Heart left ventricle (tissue), 16 donors: ENCODE results near the gene WWC1. TPM values are rescaled to one million over a fixed set of nuclear protein-coding genes. Genes with fewer than 3 reads are reported as not detected.
A peak's percentile ranks its signal among the peaks of the same experiment; 100 is the strongest.

ENCODE experiments used
- ATAC-seq, 4 donors: fragments of 200-7000 bp; cut with Tn5 transposase; one replicate each; pipeline ENCODE4 v1.9.1; 2020 to 2022; ENCODE audit warnings: moderate library complexity in 4 of 4, mild to moderate bottlenecking in 3 of 4, moderate number of reproducible peaks in 1 of 4
- DNase-seq, 5 donors: peaks; one replicate each; pipeline ENCODE4 v3.0.0-alpha.2; 2020
- H3K27ac ChIP-seq, 12 donors: fragments of 200-600 bp; sonication (generic) in 4 of 12; one replicate each; pipeline versions ENCODE4 v1.5.0 to v1.8.0; 2016 to 2022; ENCODE audit warnings: mild to moderate bottlenecking in 2 of 12
- H3K27me3 ChIP-seq, 9 donors: fragments of 200-600 bp; sonication (generic) in 2 of 9; one replicate each; pipeline versions ENCODE4 v1.5.1 to v1.8.0; 2016 to 2022; ENCODE audit warnings: mild to moderate bottlenecking in 3 of 9
- H3K36me3 ChIP-seq, 9 donors: fragments of 200-600 bp; sonication (generic) in 2 of 9; one replicate each; pipeline versions ENCODE4 v1.5.0 to v1.8.0; 2018 to 2022; ENCODE audit warnings: mild to moderate bottlenecking in 2 of 9
- H3K4me1 ChIP-seq, 12 donors: fragments of 200-600 bp; sonication (generic) in 4 of 12; one replicate each; pipeline versions ENCODE4 v1.5.0 to v1.8.0; 2016 to 2022; ENCODE audit warnings: mild to moderate bottlenecking in 3 of 12
- H3K4me3 ChIP-seq, 12 donors: fragments of 200-600 bp; sonication (generic) in 4 of 12; one replicate each; pipeline versions ENCODE4 v1.5.0 to v1.8.0; 2017 to 2022; ENCODE audit warnings: mild to moderate bottlenecking in 9 of 12, moderate library complexity in 4 of 12
- H3K9me3 ChIP-seq, 12 donors: fragments of 200-600 bp; sonication (generic) in 4 of 12; one replicate each; pipeline versions ENCODE4 v1.5.0 to v1.8.0; 2016 to 2022; ENCODE audit warnings: mild to moderate bottlenecking in 1 of 12
- POLR2A ChIP-seq, 2 donors: fragments of 450-650 bp; IDR thresholded peaks; one replicate each; pipeline ENCODE4 v1.6.1; 2017; ENCODE audit warnings: antibody characterized with exemption in 2 of 2, mild to moderate bottlenecking in 2 of 2, moderate library complexity in 2 of 2
- WGBS, 4 donors: extraction: QIAGEN DNeasy Blood & Tissue Kit in 2 of 4; methylation state at CpG; one replicate each; pipeline versions ENCODE4 v1.1.5 to v1.1.7; 2013 to 2018; 5-methylcytosine and 5-hydroxymethylcytosine counted together
- intact Hi-C, 10 donors: fragments of 100-400 bp; cut with DNase I; formaldehyde crosslinking; loops; one replicate each; pipeline versions ENCODE4 v1.11.1 to v1.14.2; 2022
- polyA plus RNA-seq, 2 donors: library from polyadenylated mRNA; stranded (reverse); fragments of 200-250 nt; gene quantifications; one replicate each; pipeline ENCODE4 v1.2.3, GENCODE V29; 2013
- total RNA-seq, 9 donors: library from RNA; depleted of rRNA in 2 of 9; stranded (reverse); fragments of >200 nt in 2 of 9; fragmentation: NEBNext Ultra II Directional in 3 of 9; extraction: Animal tissue kit (Norgen Biotek cat#: 25700) in 3 of 9; gene quantifications; one replicate each; pipeline versions ENCODE4 v1.1.0 to v1.2.4, GENCODE V29; 2016 to 2023
- TF ChIP-seq, protein P1 (sequence below), 12 donors: fragments of 200-600 bp; sonication (generic) in 4 of 12; IDR thresholded peaks; one replicate each; pipeline versions ENCODE4 v1.5.0 to v1.8.0; 2018 to 2022; ENCODE audit warnings: antibody characterized with exemption in 12 of 12, mild to moderate bottlenecking in 5 of 12
- donor health status: ischemic (EF 13 %, LVEDD 7.1; RV severe dilation, severe dysfunction).
- donor health status: healthy with polysubstance abuse.
- donor health status: DM: no; HTN: yes; CAD: no.
- donor health status: DM: no; HTN: no; CAD: no.
- donor health status: ischemic (EF 25% LVEDD 6.9; RV normal size, moderate dysfunction).
- donor health status: ischemic (EF 25% LVEDD 5.7; RV mildly dilated, moderate dysfunction).
- donor health status: healthy.
- donor health status: DM: yes; HTN: yes; CAD: no.
- donor health status: ischemic (EF 35%, LVEDD 5.7; RV mildly dilated, moderate dysfunction).
- donor health status: nonischemic (EF 11% LVEDD 7.7; RV severe dilation, severe dysfunction).
- donor health status: DM: yes; HTN: yes; CAD: no.
- donor health status: PGD.
- donor health status: ischemic (EF 29% LVEDD 5.4; RV normal size, mild dysfunction).
- donor health status: nonischemic (EF 23%, LVEDD 6.1; RV moderate dilation, normal function).

WWC1 gene
- total and polyA plus RNA-seq, 11 donors: 0.23 to 21.5 (median 1.7) TPM

GRCh38 chr5:168480601-168481000 is 189.2 kb downstream of the WWC1 start:
- intact Hi-C loops: loop anchor here in 2 of 10 donors (10.0 kb wide), 2 partner anchors 104 to 206 kb away; no protein-coding TSS in a partner anchor
- WGBS, 4 donors: 80 to 89% (median 87%) methylated on average over 3 of the region's 3 CpGs

GRCh38 chr5:168481330-168481788 is 189.9 kb downstream of the WWC1 start:
- H3K27ac ChIP-seq: no peak overlapping the region
- intact Hi-C loops: loop anchor here in 2 of 10 donors (10.0 kb wide), 2 partner anchors 103 to 207 kb away; no protein-coding TSS in a partner anchor

More at GRCh38 chr5:168480601-168481000, 189.2 kb downstream of the WWC1 start:
- Histone ChIP-seq H3K36me3 (no peaks in the 10 kb centered on the region), H3K4me1 (no peaks in the 10 kb centered on the region), H3K27ac (no peak overlapping the region), H3K27me3 (no peaks in the 10 kb centered on the region), H3K4me3 (no peak overlapping the region), H3K9me3 (no peaks in the 10 kb centered on the region)
- DNase-seq (no peak), ATAC-seq (no peak)
- TF ChIP-seq, protein P1, sequence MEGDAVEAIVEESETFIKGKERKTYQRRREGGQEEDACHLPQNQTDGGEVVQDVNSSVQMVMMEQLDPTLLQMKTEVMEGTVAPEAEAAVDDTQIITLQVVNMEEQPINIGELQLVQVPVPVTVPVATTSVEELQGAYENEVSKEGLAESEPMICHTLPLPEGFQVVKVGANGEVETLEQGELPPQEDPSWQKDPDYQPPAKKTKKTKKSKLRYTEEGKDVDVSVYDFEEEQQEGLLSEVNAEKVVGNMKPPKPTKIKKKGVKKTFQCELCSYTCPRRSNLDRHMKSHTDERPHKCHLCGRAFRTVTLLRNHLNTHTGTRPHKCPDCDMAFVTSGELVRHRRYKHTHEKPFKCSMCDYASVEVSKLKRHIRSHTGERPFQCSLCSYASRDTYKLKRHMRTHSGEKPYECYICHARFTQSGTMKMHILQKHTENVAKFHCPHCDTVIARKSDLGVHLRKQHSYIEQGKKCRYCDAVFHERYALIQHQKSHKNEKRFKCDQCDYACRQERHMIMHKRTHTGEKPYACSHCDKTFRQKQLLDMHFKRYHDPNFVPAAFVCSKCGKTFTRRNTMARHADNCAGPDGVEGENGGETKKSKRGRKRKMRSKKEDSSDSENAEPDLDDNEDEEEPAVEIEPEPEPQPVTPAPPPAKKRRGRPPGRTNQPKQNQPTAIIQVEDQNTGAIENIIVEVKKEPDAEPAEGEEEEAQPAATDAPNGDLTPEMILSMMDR (IDR thresholded peaks at IDR 0.05): no peak
- TF ChIP-seq POLR2A (IDR thresholded peaks at IDR 0.05): no peak

DNA sequence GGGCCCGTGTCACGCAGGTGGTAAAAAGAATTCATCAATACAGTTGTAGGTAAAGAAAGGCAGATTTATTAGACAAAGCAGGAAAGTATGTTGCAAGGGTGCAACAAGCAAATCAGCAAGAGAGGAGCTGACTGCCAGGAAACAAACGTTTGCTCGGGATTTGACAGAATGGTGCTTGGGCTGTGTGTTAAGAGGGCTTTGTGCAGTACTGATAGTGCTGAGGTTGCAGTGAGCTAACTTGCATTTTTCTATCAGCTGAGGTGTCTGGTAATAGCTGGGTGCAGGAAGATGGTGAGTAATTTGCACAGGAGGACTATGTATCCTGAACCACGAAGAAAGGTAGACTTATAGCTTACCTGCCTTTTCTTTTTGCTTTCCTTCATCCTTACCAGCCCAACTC is 190.9 kb downstream of the WWC1 start:
- ATAC-seq (no peak), DNase-seq (no peak)
- intact Hi-C loops: loop anchor here in 2 of 10 donors (10.0 kb wide), 2 partner anchors 102 to 208 kb away; no protein-coding TSS in a partner anchor
- peaks cover 0 to 7% (median 4%) of the 10 kb centered on the region in 12 donors for H3K4me1 ChIP-seq
- H3K36me3 ChIP-seq: no peaks in the 10 kb centered on the region
- WGBS, 4 donors: 59 to 69% (median 65%) methylated on average over 5 of the region's 5 CpGs
- H3K27ac ChIP-seq: no peak overlapping the region
- no peaks in the 10 kb centered on the region for H3K9me3 ChIP-seq
- no peaks in the 10 kb centered on the region for H3K27me3 ChIP-seq
- TF ChIP-seq, protein P1 (IDR thresholded peaks at IDR 0.05): no peak
- H3K4me3 ChIP-seq: no peak overlapping the region

More at GRCh38 chr5:168481330-168481788, 189.9 kb downstream of the WWC1 start:
- no peak for ATAC-seq
- Histone ChIP-seq H3K4me3 (no peak overlapping the region), H3K9me3 (no peaks in the 10 kb centered on the region), H3K4me1 (peaks cover 0 to 4% (median 0%) of the 10 kb centered on the region in 12 donors), H3K27me3 (no peaks in the 10 kb centered on the region), H3K36me3 (no peaks in the 10 kb centered on the region)
- DNase-seq: no peak
- TF ChIP-seq POLR2A (IDR thresholded peaks at IDR 0.05): no peak
- TF ChIP-seq, protein P1 (IDR thresholded peaks at IDR 0.05): no peak
- WGBS, 4 donors: 49 to 58% (median 54%) methylated on average over 4 of the region's 4 CpGs

DNA sequence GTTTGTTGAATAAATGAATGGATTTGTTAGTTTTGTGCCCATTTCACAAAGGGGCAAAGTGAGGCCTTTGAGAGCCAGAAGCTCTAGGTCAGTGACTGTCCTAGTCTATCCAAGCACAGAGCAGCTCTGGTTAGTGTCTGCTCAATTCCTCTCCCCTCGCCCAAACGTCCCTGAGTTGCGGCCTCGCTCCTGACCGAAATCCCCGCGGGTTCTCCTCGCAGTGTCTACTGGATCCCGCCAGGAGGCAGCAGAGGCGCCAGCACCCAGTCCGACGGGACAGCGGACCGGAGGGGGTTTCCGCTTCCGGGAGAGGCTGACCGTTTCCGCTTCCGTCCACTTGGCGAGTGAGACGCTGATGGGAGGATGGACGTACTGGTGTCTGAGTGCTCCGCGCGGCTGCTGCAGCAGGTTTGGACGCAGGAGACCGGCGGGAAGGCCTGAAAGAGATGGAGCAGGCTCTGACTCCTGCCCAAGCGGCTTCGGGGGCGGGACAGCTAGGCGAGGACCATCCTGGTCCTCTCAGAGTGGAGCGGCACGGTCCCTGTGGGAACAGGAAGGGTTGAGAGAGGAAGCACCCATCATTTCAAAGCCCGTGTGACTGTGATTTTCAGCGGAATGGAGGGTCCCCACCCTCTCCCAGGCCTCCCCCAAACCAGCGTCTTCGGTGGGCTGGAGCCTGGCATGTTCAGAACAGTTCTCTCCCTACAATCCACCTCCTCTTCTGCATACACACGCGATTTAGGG is 194.9 kb downstream of the WWC1 start, which contains the start of gene RARS1:
Gene RARS1, plus strand, starts transcription at position 336 of the 744 bp plus-strand sequence. Its CDS starts 28 bp downstream, at position 364.
- H3K27ac ChIP-seq: peak within 1 kb of the TSS in 11 of 12 donors; percentile 44 to 85 (median 74)
- 0% methylated on average over 23 to 40 of the region's 40 CpGs for WGBS, 4 donors
- H3K9me3 ChIP-seq: no peaks in the 10 kb centered on the region
- H3K36me3 ChIP-seq: peaks cover 0 to 35% (median 34%) of the 10 kb centered on the region in 9 donors
- no peaks in the 10 kb centered on the region for H3K27me3 ChIP-seq
- DNase-seq (peak; percentile 94 to 96 (median 95)), ATAC-seq (peak; percentile 96 to 100 (median 99))
- H3K4me3 ChIP-seq: peak within 1 kb of the TSS; percentile 64 to 99 (median 80)
- TF ChIP-seq POLR2A (IDR thresholded peaks at IDR 0.05): peak in 1 of 2 donors; percentile 88
- TF ChIP-seq, protein P1 (IDR thresholded peaks at IDR 0.05): peak; percentile 90 to 99 (median 96)
- H3K4me1 ChIP-seq: peaks cover 0 to 14% (median 8%) of the 10 kb centered on the region in 12 donors
- intact Hi-C loops: loop anchor here (1.0 to 10.0 kb wide), 8 partner anchors 91 to 219 kb away; partner anchors contain the start of gene PANK3 (in 4 of the 10)
